Epidermal melanocyte (primary cell): Measurements from ENCODE around the gene PTPRT.

ENCODE experiments used
- DNase-seq: peaks from one replicate; pipeline ENCODE4 v3.0.0; 2011; ENCODE audit warnings: low spot score; ENCODE audit not compliant: insufficient read length

The PTPRT gene

DNA sequence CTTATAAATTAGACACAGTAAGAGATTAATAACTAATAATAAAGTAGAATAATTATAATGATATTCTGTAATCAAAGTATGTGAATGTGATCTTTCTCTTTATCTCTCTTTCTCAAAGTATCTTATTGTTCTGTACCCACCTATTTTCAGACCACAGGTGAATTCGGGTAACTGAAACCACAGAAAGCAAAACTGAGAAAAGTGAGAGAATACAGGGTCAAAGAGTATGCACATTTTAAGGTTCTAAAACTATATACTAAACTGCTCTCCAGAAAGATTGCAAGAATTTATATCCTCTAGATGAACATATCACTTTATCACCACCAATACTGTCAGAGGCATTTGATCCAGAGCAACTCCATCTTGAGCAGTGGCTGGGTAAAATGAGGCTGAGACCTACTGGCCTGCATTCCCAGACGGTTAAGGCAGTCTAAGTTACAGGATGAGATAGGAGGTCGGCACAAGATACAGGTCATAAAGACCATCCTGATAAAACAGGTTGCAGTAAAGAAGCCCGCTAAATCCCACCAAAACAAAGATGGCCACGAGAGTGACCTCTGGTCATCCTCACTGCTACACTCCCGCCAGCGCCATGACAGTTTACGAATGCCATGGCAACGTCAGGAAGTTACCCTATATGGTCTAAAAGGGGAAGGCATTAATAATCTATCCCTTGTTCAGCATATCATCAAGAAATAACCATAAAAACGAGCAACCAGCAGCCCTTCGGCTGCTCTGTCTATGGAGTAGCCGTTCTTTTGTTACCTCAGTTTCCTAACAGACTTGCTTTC, 211.3 kb downstream of the PTPRT start:
- DNase-seq = no peak

DNA sequence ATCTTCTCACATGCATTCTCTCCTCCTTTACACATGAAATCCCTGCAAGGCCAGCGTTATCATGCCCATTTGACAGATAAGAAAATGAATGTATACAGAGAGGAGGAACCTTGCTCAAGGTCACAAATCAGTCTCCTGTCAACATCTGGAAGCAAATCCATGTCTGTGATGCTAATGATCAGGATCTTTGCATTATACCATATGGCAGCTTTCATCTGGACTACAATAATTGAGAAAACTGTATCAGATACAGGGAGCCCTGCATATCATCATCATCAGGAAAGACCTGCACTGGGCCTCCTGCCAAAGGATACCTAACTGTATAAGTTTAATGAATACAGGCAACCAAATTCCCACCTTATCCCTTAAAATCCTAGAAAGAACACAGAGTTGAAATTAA, 213.7 kb downstream of the PTPRT start:
- no peak for DNase-seq

DNA sequence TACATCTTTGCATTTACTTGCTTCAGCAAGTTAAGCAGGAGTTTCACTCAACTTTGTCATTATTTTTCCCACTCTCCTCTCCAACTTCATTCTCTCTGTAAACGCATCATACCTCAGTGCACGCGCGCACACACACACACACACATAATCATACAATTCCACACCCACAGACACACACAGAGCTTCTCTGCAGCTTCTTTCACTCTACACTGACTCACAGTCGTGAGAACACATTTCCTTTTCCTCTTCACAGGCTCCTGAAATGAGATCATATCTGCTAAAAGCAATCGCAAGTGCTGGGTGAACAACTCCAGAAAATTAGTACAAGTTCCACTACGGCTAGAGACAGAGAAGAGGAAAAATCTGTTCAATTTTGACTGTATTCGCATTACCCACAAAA, 215.4 kb downstream of the PTPRT start:
- no peak for DNase-seq

DNA sequence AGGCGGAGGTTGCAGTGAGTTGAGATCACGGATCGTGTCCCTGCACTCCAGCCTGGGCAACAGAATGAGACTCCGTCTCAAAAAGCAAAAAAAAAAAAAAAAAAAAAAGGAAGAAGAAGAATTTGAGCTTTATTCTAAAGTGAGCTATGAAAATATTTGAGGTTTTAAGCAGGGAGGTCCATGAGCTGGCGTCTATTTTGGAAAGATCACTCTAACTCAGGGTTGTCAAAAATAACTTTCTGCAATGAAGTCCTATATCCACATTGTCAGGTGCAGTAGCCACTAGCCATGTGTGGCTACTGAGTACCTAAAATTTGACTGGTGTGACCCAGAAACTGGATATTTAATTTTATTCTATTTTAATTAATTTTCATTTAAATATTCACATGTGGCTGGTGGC, 217.1 kb downstream of the PTPRT start:
- no peak for DNase-seq

DNA sequence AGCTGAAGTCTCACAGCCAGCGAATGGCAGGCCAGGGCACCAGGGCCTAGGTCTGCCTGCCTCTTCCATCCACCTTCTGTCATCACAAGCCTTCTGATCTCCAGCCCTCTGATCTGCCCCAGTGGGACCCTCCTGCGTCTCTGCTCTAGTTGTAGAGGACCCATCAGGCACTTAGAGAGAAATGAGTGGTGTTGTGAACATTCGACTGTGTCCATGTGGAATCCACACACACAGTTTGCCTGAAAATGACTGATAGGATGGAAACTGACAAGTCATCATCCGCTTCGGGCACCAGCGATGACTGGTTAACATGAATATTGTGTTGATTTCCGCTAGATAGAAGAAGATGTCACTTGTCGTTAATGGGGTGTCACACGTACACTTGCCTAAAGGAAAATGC, 221.0 kb downstream of the PTPRT start:
- DNase-seq = no peak

DNA sequence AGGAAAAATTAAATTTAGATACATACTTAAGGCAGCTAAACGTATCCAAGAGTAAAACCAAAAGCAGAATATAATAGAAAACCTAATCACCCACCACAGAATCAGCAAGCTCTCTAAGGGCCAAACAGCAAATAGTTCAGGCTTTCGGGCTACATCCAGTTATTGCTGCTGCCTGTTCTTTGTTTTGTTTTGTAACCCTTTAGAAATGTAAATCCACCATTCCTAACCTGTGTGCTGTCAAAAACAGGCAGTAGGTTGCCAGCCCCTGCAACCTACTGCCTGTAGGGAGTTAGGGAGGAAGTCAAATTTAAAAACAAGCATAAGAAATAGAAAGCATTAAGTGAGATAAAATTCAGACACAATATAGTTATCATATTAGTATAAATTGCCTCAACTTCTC, 225.9 kb downstream of the PTPRT start:
- DNase-seq = no peak

DNA sequence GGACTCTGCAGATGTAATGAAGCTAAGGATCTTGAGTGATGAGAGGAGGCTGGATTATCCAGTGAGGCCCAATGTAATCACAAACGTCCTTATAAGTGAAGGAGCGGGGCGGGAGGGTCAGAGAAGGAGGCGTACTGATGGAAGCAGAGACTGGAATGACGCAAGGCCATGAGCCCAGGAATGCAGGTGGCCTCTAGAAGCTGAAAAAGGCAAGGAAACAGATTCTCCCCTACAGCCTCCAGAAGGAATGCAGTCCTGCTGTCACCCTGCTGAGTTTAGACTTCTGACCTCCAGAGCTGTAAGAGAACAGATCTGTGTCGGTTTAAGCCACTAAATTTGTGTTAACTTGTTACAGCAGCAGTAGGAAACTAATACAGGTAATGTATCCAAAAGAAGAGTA, 227.9 kb downstream of the PTPRT start:
- no peak for DNase-seq

DNA sequence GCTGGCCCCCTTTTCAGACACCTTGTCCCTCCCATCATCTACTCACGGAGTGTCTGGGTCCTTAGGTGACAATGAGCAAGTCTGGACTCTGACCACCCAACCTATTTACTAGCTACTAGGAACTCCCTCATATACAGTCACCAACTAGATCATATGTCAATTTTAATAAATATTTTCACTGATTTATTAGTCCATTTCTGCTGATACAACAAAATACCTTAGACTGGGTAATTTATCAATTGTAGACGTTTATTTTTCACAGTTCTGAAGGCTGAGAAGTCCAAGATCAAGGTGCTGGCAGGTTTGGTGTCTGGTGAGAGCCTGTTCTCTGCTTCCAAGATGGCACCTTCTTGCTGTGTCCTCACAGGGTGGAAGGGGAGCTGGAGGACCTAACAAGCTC, 229.7 kb downstream of the PTPRT start:
- DNase-seq = no peak

DNA sequence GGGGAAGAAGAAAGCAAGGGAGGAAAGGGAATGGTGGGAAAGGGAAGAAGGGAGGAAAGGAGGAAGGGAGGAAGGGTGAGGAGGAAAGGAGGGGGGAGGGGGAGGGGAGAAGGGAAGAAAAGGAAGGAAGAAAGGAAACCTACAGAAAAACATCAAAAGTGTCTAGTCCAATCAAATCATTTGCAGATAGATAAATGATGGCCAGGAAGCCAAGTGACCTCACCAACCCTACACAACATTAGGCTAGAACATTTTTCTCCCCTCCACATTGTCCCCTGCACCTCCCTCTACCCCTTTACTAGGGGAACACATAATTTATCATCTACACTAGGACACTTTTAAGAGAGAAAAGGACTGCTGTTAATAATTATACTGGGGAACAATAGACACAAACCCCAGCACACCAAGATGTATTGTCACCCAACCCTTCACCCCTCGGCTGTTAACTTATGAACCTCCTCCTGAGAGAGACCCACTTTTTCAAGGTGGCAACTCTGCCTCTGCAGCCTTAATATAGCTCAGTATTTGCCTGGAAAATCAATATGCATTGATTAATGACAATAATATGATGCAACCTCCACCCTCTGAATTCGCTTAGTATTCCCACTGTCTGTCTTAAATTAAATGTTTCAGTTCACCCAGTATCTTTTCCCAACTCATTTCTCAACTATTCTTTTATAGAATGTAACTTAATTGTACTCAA, 231.2 kb downstream of the PTPRT start:
- no peak for DNase-seq

DNA sequence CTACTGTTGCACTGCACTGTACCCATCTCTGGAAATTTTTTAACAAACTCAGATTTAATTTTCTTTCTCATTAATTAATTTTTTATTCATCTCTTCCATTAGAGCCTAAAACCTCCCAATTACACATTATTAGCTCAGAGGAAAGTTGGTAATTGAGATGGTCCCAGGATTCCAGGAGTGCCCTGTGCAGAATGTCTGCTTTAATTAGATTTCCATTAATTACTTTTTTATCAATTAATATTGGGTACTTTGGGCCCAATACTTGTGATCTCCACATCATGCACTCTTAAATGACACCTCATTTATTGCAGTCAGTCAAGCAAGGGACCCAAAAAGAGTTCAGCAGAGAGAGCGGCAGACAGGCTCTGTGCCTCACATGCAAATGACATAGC, 232.0 kb downstream of the PTPRT start:
- DNase-seq = no peak

DNA sequence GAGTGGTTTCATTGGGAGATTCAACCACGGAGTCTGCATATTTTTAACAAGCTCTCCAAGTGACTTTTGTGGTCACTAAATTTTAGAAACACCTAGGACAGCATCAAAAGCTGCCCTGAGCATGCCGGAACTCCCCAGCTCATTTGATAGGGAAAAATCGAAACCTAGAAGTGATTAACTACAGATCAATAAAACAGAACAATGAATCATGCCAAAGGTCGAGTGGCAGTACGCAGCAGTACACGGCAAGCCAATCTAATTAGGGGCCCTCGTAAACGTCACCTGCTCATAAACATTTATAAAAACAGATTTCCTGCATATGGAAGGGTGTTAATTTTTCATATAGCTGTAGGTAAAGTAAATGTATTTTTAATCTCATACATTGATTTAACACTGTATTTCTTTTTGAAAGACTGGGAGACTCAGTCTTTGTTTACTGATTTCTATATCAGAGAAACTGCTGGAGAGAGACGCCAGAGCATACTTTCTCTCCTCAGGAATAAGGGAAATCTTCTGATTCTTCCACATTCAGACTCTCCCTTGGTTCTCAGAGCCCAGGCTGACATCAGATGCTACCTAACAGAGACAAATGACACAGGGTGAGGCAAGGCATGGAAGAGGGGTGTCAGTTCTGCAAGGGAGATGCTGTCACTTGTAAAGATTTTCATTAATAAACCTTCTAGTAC, 232.5 kb downstream of the PTPRT start:
- DNase-seq = no peak

DNA sequence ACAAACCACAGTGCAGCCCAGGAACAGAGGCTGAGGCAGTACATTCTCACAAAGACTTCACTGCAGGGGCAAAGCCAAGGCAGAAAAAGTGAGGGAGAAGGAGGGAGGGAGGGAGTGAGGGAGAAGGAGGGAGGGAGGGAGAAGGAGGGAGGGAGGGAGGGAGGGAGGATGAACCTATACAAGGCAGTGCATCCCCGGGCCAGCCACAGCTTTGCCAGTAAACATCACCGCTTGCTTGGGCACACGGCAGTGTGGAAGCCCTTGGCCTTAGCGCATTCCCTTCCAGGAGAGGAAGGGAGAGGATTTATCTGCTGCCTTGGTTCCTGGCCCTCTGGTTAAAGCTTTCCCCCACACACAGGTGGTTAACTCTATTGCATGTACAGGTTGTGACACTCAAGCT, 234.0 kb downstream of the PTPRT start:
- no peak for DNase-seq

DNA sequence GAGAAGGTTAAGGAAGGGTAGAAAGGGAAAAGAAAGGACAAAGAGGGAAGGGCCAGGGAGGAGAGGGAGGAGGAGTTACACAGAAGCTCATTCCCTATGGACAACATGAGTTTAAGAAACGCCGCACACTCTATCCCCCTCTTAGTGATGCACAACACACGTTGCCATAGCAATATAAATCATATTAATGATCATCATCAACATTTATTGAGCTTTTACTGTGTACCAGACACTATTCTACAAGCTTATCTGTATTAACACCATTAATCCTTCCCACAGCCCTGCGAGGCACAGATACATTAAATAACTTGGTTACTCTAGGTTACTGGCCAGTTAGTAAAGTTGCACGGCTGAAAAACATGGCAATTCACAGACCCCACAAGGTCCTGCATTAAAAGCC, 234.8 kb downstream of the PTPRT start:
- DNase-seq = no peak

DNA sequence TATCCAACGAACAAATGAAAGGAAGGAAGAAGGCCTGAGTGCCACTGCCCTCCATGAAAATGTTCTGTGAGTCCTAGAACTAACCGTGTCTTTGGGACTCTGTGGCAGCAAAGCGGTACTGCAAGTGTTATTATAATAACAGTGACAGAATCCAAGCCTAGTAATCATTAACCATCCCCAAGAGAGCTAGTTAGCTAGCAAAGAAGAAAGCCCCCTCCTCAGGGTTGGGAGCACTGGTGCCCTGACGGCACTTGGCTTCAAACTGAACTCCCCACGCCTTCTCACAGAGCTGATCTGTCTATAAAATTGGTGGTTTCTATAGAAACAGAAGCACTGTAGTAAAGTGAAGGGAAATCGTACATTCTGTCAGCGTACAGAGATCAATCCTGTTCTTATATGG, 239.8 kb downstream of the PTPRT start:
- DNase-seq = no peak

DNA sequence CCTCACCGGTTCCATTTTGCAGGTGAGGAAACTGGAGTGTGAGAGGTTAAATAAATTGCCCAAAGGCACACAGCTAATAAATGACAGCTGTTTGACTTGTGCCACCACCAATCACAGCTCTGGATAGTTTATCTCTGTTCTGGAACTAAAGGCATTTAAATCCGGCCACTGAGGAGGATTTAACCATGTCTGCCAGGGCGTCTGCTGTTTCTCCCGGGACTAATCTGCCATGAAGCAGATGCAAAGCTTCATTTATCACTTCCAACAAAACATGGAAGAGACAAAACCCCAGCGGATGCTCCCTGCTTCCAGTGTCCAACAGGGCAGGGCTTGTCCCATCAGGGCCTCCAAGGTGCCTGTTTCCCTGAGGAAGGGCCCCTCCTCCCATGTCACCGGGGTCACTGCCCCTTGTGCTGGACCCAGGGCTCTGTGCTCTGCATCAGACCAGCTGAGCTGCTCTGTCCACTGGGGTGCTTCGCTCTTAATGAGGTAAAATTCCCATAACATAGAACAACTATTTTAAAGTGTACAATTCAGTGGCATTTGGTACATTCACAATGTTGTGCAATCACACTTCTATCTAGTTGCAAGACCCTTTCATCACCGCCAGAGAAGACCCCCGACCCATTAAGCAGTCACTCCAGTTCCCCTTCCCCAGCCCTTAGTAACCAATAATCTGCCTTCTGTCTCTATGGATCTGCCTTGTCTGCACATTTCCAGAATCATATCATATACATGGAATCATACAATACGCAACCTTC, 244.3 kb downstream of the PTPRT start:
- no peak for DNase-seq

DNA sequence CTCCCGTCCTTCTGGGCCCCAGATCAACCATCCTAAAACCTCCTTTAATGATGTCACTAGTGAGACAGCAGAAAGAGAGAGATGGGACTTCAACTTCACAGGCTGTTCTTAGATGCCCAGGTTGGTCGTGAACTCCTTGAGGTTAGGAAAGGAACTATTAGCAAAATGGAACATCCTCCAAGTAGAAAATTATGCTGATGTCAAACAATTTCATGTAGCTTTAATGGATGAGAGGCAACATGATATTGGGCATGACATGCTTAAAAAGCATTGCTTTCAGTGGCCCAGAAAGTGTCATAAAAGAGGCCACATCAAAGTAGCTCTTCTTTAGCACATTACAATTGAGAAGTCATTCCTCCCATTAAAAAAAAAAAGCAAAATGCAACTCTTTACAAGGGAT, 248.1 kb downstream of the PTPRT start:
- DNase-seq = no peak

DNA sequence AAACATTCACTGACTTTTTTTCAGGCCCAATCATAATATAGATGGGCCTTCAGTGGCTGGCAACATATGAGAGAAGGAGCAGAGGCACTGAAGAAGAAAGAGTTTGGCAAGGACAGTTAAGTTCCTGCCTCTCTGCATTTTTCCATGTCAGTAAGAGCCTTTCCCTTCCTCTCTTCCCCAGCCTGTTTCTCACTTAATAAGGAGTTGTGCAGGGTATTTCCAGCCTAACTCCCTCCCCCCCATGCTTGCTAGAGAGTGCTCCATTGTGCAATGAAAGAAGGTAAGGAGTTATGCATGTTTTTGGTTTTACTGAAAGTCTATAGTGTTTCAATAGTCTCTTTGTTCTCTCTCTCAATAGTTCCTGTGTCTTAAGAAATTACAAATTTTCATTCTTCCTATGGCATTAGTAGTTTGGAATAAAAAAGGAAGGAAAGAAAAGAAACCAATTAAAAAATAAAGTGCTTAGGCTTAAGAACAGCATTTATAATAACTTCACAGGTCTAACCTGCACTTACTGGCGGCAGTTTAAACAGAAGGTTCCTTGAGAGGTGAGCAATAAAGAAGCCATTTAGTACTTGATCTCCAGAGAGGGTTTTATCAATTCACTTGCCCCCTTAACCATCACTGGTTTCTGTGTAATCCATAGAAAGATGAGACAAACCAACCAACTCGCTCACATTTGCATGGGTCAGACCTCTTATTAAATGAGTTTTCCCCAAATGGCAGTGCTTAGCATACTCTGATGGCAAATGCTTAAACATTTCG, 251.1 kb downstream of the PTPRT start:
- DNase-seq = no peak

DNA sequence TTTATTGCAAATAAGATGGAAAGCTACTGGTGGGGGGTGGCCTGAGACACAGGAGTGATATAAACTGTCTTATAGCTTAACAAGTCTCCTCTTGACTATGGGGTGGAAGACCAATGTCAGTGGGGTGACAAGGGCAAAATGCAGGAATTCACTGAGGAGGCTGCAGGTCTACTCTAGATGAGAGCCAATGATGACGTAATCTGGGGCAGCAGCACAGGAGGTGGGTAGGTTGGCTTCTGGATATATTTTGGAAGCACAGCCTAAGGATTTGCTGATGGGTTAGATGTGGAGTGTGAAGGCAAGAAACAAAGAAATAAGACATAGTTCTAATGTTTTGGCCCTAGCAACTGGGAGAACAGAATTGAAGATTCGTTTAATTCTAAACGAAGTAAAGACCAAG, 253.2 kb downstream of the PTPRT start:
- DNase-seq = no peak

DNA sequence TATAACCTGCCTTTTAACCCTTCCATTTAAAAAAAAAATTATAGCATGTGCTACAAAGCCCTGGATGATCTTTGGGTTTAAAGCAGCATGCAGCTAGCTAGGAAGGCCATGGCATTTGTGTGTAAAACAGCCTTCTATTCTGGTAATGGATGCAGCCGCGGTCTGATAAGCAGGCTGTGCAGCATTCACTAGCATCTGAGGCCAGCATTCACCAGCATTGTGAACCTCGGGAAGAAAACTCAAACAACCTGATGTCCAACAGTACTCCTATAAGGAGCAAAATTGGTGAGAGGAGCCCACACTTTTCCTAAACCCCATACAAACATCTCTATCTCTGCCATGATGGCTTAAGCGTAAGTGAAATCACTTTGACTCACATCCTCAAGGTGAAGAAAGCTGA, 265.5 kb downstream of the PTPRT start:
- no peak for DNase-seq

DNA sequence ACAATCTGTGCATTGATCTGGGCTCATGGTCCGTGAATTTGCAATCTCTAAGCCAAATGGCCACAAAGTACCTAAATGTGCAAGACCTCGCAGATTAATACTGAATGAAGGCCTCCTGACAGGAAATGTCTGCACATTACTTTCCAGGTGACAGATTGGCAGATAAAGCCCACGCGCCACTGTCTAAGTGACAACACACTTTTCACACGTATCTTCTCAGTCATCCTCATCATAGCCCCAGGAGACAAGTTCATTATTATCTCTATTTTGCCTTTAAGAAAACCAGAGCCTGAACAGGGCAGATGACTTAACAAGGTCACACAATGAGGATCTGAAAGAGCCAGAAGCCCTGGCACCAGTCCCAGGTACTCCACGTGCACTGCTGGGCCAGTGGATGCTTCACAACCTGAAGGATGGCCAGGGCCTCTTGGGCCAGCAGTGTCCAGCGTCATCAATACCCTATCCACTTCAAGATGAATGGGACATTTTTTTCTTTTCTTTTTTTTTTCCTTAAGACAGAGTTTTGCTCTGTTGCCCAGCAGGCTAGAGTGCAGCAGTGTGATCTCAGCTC, 266.3 kb downstream of the PTPRT start:
- no peak for DNase-seq

DNA sequence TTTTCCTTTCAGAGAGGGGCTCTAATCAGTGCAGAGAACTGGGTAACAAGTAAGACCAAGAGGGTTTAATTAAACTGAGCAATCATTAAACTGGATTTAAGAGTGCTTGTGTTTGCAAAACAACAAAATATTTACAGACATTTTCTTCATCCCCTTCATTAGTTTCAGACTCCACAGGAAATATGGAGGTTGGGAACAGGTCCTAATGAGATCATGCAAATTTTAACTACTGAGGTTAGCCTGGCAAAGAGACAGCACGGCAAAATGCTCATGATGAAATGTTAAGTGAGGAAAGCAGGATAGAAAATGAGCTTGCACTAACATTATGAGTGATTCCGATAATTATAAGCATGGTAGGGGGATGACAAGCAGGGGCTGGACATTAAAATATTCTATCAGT, 268.9 kb downstream of the PTPRT start:
- no peak for DNase-seq
